GM18511 (cell line): ENCODE measurements around the gene PIGL.

ENCODE experiments used
- ATAC-seq: cut with Tn5 transposase; IDR thresholded peaks from one replicate; pipeline ENCODE4 v1.9.1; 2021; ENCODE audit warnings: mild to moderate bottlenecking, moderate library complexity; ENCODE audit not compliant: unreplicated experiment

PIGL gene

GRCh38 chr17:16352303-16352666, 135.3 kb downstream of the PIGL start:
- ATAC-seq, result no peak

- ATAC-seq, result peak; percentile 52
These were observed 135.8 kb downstream of the PIGL start for GRCh38 chr17:16352667-16353316.

DNA sequence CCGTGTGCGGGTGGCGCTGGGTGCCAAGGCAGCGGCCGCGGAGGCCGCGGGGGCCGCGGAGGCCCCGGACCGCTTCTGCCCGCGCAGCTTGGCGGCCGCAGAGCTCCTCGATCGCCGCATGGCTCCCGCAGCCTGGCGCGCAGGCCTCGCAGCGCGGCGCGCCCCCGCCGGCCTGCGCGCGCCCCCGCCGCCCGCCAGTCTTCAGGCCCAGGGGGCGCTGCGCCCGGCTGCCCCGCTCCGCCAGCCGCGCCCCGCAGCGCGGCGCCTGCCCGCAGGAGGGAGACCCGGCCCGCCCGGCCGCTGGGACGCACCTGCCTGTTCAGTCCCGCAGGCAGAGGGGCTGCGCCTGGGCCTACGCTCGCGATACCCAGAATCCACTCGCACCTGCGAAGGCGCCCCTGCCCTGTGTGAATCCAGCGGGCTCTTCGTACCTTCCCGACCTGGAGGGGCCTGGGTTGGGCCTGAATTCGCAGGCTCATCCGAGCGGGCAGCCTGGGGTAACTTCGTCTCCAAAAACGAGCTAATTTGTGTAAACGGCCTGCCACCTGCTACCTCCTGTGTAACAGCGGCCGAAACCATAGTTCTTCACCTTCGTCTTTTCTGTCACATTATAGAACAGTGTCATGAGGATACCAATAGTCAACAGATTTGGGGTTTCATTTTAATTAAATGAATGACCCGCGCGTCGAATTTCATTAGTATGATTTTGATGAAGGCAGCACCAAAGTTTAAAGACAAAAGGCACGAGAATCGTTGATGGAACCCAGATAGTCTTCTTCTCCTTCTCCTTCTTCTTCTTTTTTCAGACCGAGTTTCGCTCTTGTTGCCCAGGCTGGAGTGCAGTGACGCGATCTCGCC, 136.5 kb downstream of the PIGL start, which contains the start of gene CENPV:
TSS of gene CENPV (minus strand) at position 153 of the 858 bp plus-strand sequence. CDS start at position 120, 33 bp downstream.
- peak; percentile 79 for ATAC-seq

DNA sequence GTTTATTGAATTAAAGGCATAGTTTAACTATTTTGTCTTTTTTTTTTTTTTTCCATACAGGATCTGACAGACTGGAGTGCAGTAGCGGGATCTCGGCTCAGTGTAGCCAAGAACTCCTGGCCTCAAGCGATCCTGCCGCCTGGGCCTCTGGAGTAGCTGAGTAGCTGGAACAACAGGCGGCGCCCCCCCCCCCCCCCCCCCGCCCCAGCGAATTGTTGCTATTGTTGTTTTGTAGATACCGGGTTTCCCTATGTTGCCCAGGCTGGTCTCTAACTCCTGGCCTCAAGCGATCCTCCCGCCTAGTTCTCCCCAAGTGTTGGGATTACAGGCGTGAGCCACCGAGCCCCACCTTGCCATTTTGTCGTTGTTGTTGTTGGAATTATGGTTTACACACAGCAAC, 137.6 kb downstream of the PIGL start:
- ATAC-seq, result no peak

GRCh38 chr17:16358394-16358793, 141.4 kb downstream of the PIGL start:
- ATAC-seq, result no peak

DNA sequence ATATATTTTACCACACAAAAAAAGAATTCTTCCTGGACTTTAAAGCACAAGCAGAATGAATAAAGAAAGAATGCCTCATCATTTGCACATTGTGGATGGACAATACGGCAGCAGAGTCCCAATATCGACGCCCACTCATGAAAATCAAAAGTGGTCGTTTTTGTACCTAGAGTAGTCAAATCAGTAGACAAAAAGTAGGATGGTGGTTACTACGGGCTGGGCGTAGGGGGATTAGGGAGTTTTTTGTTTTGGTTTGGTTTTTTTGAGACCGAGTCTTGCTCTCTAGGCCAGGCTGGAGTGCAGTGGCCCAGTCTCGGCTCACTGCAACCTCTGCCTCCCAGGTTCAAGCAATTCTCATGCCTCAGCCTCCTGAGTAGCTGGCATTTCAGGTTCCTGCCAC, 144.9 kb downstream of the PIGL start:
- no peak for ATAC-seq

GRCh38 chr17:16363749-16364536, 146.9 kb downstream of the PIGL start:
- peak; percentile 73 for ATAC-seq

DNA sequence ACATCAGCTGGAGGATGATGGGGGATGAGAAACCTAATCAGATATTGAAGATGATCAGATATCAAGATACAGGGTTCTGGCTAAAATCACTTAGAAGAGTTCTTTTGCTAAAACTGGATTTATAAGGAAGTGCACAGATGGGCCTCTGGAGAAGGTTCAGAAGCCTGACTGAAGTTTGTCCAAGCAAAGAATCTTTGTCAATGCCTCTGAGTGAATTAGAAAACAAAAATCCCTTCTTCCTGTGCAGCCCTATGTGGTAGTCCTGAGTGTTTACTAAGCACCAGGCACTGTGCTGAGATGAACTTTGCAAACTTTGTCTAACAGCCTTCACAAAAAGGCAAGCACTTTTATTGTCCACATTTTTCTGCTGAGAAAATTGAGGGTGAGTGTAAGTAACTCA, 147.6 kb downstream of the PIGL start:
- no peak for ATAC-seq

- no peak for ATAC-seq
These were observed 154.7 kb downstream of the PIGL start for GRCh38 chr17:16371742-16372141.

DNA sequence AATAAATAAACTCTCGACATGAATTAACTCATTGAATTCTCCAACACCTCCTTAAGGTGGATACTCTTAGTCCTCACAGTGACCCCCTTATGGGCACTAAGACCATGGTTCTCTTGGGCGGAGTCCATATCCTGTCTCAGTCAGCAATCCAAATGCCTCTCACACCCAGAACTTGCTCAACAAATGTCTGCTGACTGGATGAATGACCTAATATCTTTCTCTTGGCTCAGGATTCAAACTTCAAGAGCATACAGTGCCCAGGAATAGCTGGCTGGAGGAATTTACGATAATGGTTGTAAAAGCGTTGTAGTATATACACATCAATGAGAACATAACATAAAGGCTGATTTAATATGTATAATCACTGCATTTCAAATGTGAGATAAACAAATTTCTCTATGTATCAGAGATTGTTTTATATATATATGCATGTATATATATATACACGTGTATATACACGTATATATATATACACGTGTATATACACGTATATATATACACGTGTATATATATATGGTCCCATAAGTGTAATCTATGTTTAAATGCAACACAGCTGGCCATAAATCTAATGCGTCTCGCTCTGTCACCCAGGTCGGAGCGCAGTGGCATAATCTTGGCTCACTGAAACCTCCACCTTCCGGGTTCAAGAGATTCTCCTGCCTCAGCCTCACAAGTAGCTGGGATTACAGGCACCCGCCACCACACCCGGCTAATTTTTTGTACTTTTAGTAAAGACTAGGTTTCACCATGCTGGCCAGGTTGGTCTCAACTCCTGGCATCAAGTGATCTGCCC, 157.3 kb downstream of the PIGL start:
- ATAC-seq, result no peak
